ENCODE results near the gene VAV3.
"Not testable (repeated sequence)": the region's sequence is repeated elsewhere in the genome, so short reads cannot be mapped to it uniquely, and the experiment has no call there.

The VAV3 gene

GRCh38 chr1:107965110-107965991 lies at the start of gene VAV3:
Gene VAV3 (minus strand): TSS chr1:107965180. CDS start chr1:107964869, 311 bp downstream.
- peak in 1 of 2 donors; percentile 11 for DNase-seq (ENCODE audit: low read depth in 1 of 2, low spot score in 1 of 2)

- no peak for DNase-seq (ENCODE audit: low read depth in 1 of 2, low spot score in 1 of 2)
Observed at GRCh38 chr1:108012553-108012952, 47.6 kb upstream of the VAV3 start.

- no peak for DNase-seq (ENCODE audit: low read depth in 1 of 2, low spot score in 1 of 2)
Observed at GRCh38 chr1:108011295-108011694, 46.3 kb upstream of the VAV3 start.

- DNase-seq (ENCODE audit: low read depth in 1 of 2, low spot score in 1 of 2): no peak
Observed at GRCh38 chr1:108010581-108010980, 45.6 kb upstream of the VAV3 start.

- no peak for DNase-seq (ENCODE audit: low read depth in 1 of 2, low spot score in 1 of 2)
Observed at GRCh38 chr1:108009603-108010195, 44.7 kb upstream of the VAV3 start.

GRCh38 chr1:108007531-108007930 lies 42.6 kb upstream of the VAV3 start:
- no peak for DNase-seq (ENCODE audit: low read depth in 1 of 2, low spot score in 1 of 2)

- no peak for DNase-seq (ENCODE audit: low read depth in 1 of 2, low spot score in 1 of 2)
Observed at GRCh38 chr1:108007070-108007469, 42.1 kb upstream of the VAV3 start.

GRCh38 chr1:108004919-108005318 lies 39.9 kb upstream of the VAV3 start:
- DNase-seq (ENCODE audit: low read depth in 1 of 2, low spot score in 1 of 2): not testable (repeated sequence)

GRCh38 chr1:108000620-108001111 lies 35.7 kb upstream of the VAV3 start:
- DNase-seq (ENCODE audit: low read depth in 1 of 2, low spot score in 1 of 2): no peak

- DNase-seq (ENCODE audit: low read depth in 1 of 2, low spot score in 1 of 2): no peak
Observed at GRCh38 chr1:108000184-108000583, 35.2 kb upstream of the VAV3 start.

GRCh38 chr1:107997866-107998265 lies 32.9 kb upstream of the VAV3 start:
- no peak for DNase-seq (ENCODE audit: low read depth in 1 of 2, low spot score in 1 of 2)

- no peak for DNase-seq (ENCODE audit: low read depth in 1 of 2, low spot score in 1 of 2)
Observed at GRCh38 chr1:107993920-107994319, 28.9 kb upstream of the VAV3 start.

GRCh38 chr1:107992347-107992746 lies 27.4 kb upstream of the VAV3 start:
- DNase-seq (ENCODE audit: low read depth in 1 of 2, low spot score in 1 of 2): no peak

- DNase-seq (ENCODE audit: low read depth in 1 of 2, low spot score in 1 of 2): no peak
Observed at GRCh38 chr1:107991371-107992066, 26.5 kb upstream of the VAV3 start.

GRCh38 chr1:107990606-107991005 lies 25.6 kb upstream of the VAV3 start:
- no peak for DNase-seq (ENCODE audit: low read depth in 1 of 2, low spot score in 1 of 2)

GRCh38 chr1:107981277-107981676 lies 16.3 kb upstream of the VAV3 start:
- DNase-seq (ENCODE audit: low read depth in 1 of 2, low spot score in 1 of 2): no peak

- no peak for DNase-seq (ENCODE audit: low read depth in 1 of 2, low spot score in 1 of 2)
Observed at GRCh38 chr1:107979926-107980325, 14.9 kb upstream of the VAV3 start.

- no peak for DNase-seq (ENCODE audit: low read depth in 1 of 2, low spot score in 1 of 2)
Observed at GRCh38 chr1:107979088-107979487, 14.1 kb upstream of the VAV3 start.

- DNase-seq (ENCODE audit: low read depth in 1 of 2, low spot score in 1 of 2): no peak
Observed at GRCh38 chr1:107976836-107977235, 11.9 kb upstream of the VAV3 start.

- DNase-seq (ENCODE audit: low read depth in 1 of 2, low spot score in 1 of 2): no peak
Observed at GRCh38 chr1:107976431-107976830, 11.5 kb upstream of the VAV3 start.

- no peak for DNase-seq (ENCODE audit: low read depth in 1 of 2, low spot score in 1 of 2)
Observed at GRCh38 chr1:107975851-107976250, 10.9 kb upstream of the VAV3 start.

- DNase-seq (ENCODE audit: low read depth in 1 of 2, low spot score in 1 of 2): no peak
Observed at GRCh38 chr1:107974090-107974489, 9.1 kb upstream of the VAV3 start.
